Endothelial cell of umbilical vein (primary cell): ENCODE measurements around the gene MUCL3. TPM values are rescaled to one million over a fixed set of nuclear protein-coding genes. Genes with fewer than 3 reads are reported as not detected.

ENCODE experiments used
- BruUV-seq: library from RNA; stranded (reverse); fragments of 400-500 nt; replicated peaks from 2 replicates; lab custom pipeline; 2021; lab: Mats Ljungman, UMichigan
- CTCF ChIA-PET: fragments of 300-600, 350-600 bp; sonication (Branson Sonifier 250); formaldehyde crosslinking; loops from one replicate; lab custom pipeline; 2021; ENCODE audit warnings: antibody characterized with exemption, inconsistent platforms; lab: Charles Lee
- POLR2A ChIA-PET: fragments of 300-600, 350-600 bp; sonication (Branson Sonifier 250); formaldehyde crosslinking; loops from one replicate; lab custom pipeline; 2021; ENCODE audit warnings: antibody characterized with exemption, inconsistent platforms; lab: Charles Lee
- DNase-seq: peaks from one replicate; pipeline ENCODE4 v3.0.0-alpha.2; 2011; ENCODE audit warnings: low read depth, low spot score
- FAIRE-seq: peaks from 2 replicates; lab custom pipeline; 2011; peaks lifted over from hg19 to GRCh38; lab: Jason Lieb, UNC
- H2AFZ ChIP-seq: 2 replicates; pipeline ENCODE4 v1.6.0; 2012; ENCODE audit warnings: low read depth, low read length, control low read depth, inconsistent platforms
- H3K27ac ChIP-seq: 2 replicates; pipeline ENCODE4 v1.5.1; 2011; ENCODE audit warnings: low read depth, mild to moderate bottlenecking, control low read depth, low read length, moderate library complexity; ENCODE audit not compliant: insufficient read depth
- H3K27me3 ChIP-seq, 2 experiments: 2 replicates each; pipeline versions ENCODE4 v1.6.0 to v1.6.1; 2011; ENCODE audit warnings: low read length in 2 of 2, mixed read lengths in 1 of 2; ENCODE audit not compliant: control insufficient read depth in 2 of 2, insufficient read depth in 2 of 2
- H3K36me3 ChIP-seq, 2 experiments: 2 replicates in 1 of 2; 3 replicates in 1 of 2; pipeline ENCODE4 v1.5.1; 2011; ENCODE audit warnings: low read length in 2 of 2, mild to moderate bottlenecking in 1 of 2, moderate library complexity in 1 of 2; ENCODE audit not compliant: control insufficient read depth in 2 of 2, insufficient read depth in 2 of 2; ENCODE audit errors: extremely low read depth in 1 of 2
- H3K4me1 ChIP-seq: 3 replicates; pipeline ENCODE4 v1.5.1; 2011; ENCODE audit warnings: mild to moderate bottlenecking, low read length; ENCODE audit not compliant: control insufficient read depth, insufficient read depth; ENCODE audit errors: extremely low read depth
- H3K4me2 ChIP-seq: 2 replicates; pipeline ENCODE4 v1.6.1; 2011; ENCODE audit warnings: low read length, control low read depth, mixed read lengths; ENCODE audit not compliant: insufficient read depth
- H3K4me3 ChIP-seq, 3 experiments: fragments of 200-600 bp in 1 of 3; sonication (generic), shearing (Covaris generic) in 1 of 3; replicated peaks in 1 of 3; 2 replicates each; pipeline ENCODE4 v1.5.1; 2011 to 2016; ENCODE audit warnings: control low read depth in 3 of 3, low read length in 3 of 3, mild to moderate bottlenecking in 2 of 3, inconsistent platforms in 1 of 3, low read depth in 1 of 3, moderate library complexity in 1 of 3; ENCODE audit not compliant: insufficient read depth in 1 of 3
- H3K79me2 ChIP-seq: 2 replicates; pipeline ENCODE4 v1.6.0; 2012; ENCODE audit warnings: low read length, inconsistent platforms; ENCODE audit not compliant: control insufficient read depth, insufficient read depth
- H3K9ac ChIP-seq: replicated peaks from 2 replicates; pipeline ENCODE3; 2011; ENCODE audit warnings: low read length, control low read depth; ENCODE audit not compliant: insufficient read depth; ENCODE audit errors: extremely low read depth
- H3K9me1 ChIP-seq: replicated peaks from 3 replicates; pipeline ENCODE4 v1.6.0; 2011; ENCODE audit warnings: mild to moderate bottlenecking, low read length; ENCODE audit not compliant: control insufficient read depth, insufficient read depth; ENCODE audit errors: extremely low read depth
- H3K9me3 ChIP-seq: replicated peaks from 2 replicates; pipeline ENCODE4 v1.5.1; 2012; ENCODE audit warnings: low read length, inconsistent platforms; ENCODE audit not compliant: control insufficient read depth, insufficient read depth
- H4K20me1 ChIP-seq: replicated peaks from 2 replicates; pipeline ENCODE3; 2011; ENCODE audit warnings: mild to moderate bottlenecking, low read length; ENCODE audit not compliant: control insufficient read depth, insufficient read depth; ENCODE audit errors: extremely low read depth
- CTCF ChIP-seq, 2 donors: IDR thresholded peaks; 1 replicate in 1 of 2; 2 replicates in 1 of 2; pipeline ENCODE4 v1.5.1; 2011; ENCODE audit warnings: low read length in 2 of 2, mild to moderate bottlenecking in 2 of 2, moderate library complexity in 2 of 2, control low read depth in 1 of 2, inconsistent platforms in 1 of 2, low read depth in 1 of 2; ENCODE audit not compliant: insufficient read depth in 1 of 2; ENCODE audit errors: extremely low read depth in 1 of 2
- JUN ChIP-seq: IDR thresholded peaks from 2 replicates; pipeline ENCODE4 v1.6.1; 2011; ENCODE audit warnings: borderline replicate concordance, low read depth; ENCODE audit not compliant: insufficient read length, insufficient read depth
- POLR2A ChIP-seq: IDR thresholded peaks from 2 replicates; pipeline ENCODE4 v1.6.1; 2012; ENCODE audit warnings: low read depth, mild to moderate bottlenecking, control low read depth, low read length
- dilution Hi-C: fragments of 300-500 bp; cut with MboI; formaldehyde crosslinking; loops from one replicate; pipeline ENCODE4 v1.15.0; 2019; ENCODE audit warnings: low sequenced_read_pairs; ENCODE audit not compliant: extremely low pct_ligation_motif_present
- intact Hi-C: fragments of 100-400 bp; cut with micrococcal nuclease; formaldehyde crosslinking; loops from one replicate; pipeline ENCODE4 v1.10.0; 2022
- polyA plus RNA-seq, 4 experiments: library from polyadenylated mRNA; depleted of rRNA in 3 of 4; stranded (reverse) in 3 of 4; unstranded in 1 of 4; fragments of >200 nt; gene quantifications; 2 replicates each; pipeline versions ENCODE4 v1.2.1 to v1.2.3, GENCODE V29; 2011 to 2012; ENCODE audit warnings: missing spikeins in 1 of 4
- total RNA-seq: library from RNA; stranded (reverse); gene quantifications from 2 replicates; pipeline ENCODE4 v1.2.3, GENCODE V29; 2021

Gene MUCL3
- total and polyA plus RNA-seq, 2 donors (not counting 3 experiments of a cell fraction or from before 2014, with no cell fraction given): not detected

DNA sequence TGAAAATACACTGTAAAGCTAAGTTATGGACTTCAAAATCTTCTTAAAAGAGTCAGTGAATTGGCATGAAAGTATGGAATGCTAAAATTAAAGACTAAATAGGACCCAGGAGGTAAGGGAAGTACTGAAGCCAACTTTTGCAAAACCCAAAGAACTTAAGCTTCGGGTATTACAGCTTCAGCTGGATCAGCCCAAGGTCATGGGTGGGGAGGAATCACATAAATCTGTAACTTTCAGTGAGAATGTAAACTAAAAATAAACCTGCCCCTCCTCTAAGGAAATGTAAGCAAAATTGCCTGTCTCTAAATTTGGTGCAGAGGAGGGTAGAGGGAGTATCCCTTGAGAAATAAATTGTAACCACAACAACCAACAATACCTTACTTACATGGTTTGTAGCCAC lies 38.4 kb downstream of the MUCL3 start:
- Histone ChIP-seq H3K9me1 (no peaks in the 10 kb centered on the region), H3K4me2 (no peak overlapping the region), H3K9me3 (no peaks in the 10 kb centered on the region), H3K4me3 (no peak overlapping the region), H4K20me1 (no peaks in the 10 kb centered on the region), H3K9ac (no peak overlapping the region), H3K36me3 (no peaks in the 10 kb centered on the region), H2AFZ (no peak overlapping the region), H3K79me2 (no peaks in the 10 kb centered on the region), H3K27ac (no peak overlapping the region), H3K27me3 (peaks cover 16 to 17% of the 10 kb centered on the region in 2 experiments), H3K4me1 (no peaks in the 10 kb centered on the region)
- TF ChIP-seq POLR2A (no peak), CTCF (IDR thresholded peaks at IDR 0.05; ENCODE audit: extremely low read depth in 1 of 2, insufficient read depth in 1 of 2, low read depth in 1 of 2, low read length in 2 of 2) (no peak)
- CTCF ChIA-PET: no interaction called here
- DNase-seq (no peak), FAIRE-seq (no peak)
- POLR2A ChIA-PET: no interaction called here
- dilution Hi-C loops (no loop called here), intact Hi-C loops (no loop called here)
- no TSS peak for BruUV-seq

DNA sequence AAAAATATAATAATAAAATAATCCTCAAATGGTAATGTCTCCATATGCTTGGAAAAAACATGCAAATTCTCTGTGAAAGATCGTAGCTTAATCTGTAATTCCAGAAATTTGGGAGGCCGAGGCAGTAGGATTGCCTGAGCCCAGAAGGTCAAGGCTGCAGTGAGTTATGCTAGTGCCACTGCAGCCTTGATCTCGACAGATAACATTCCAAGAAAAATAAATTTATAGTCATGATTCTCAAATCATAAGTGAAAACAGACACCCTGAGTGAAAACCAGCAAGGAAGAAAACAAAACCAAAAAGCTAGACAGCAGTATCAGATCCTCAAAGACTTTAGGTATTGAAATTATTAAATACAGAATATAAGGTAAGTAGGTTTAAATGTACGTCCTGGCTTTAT lies 38.9 kb downstream of the MUCL3 start:
- Histone ChIP-seq H3K27ac (no peak overlapping the region), H3K4me1 (no peaks in the 10 kb centered on the region), H3K79me2 (no peaks in the 10 kb centered on the region), H3K9me3 (no peaks in the 10 kb centered on the region), H2AFZ (no peak overlapping the region), H3K9ac (no peak overlapping the region), H4K20me1 (no peaks in the 10 kb centered on the region), H3K4me3 (no peak overlapping the region), H3K4me2 (no peak overlapping the region), H3K36me3 (no peaks in the 10 kb centered on the region), H3K9me1 (no peaks in the 10 kb centered on the region), H3K27me3 (peaks cover 14 to 16% of the 10 kb centered on the region in 2 experiments)
- ChIA-PET POLR2A (no interaction called here), CTCF (no interaction called here)
- TF ChIP-seq JUN: no peak
- dilution Hi-C loops (no loop called here), intact Hi-C loops (no loop called here)
- FAIRE-seq (no peak), DNase-seq (no peak)
- no TSS peak for BruUV-seq
